Progenitor cell of endocrine pancreas (in vitro differentiated cells): ENCODE measurements around the gene C17orf100. TPM values are rescaled to one million over a fixed set of nuclear protein-coding genes. Genes with fewer than 3 reads are reported as not detected.
"Not testable (repeated sequence)": the region's sequence is repeated elsewhere in the genome, so short reads cannot be mapped to it uniquely, and the experiment has no call there.

Experiments used
- DNase-seq: peaks from one replicate; pipeline ENCODE4 v3.0.0; 2021; ENCODE audit warnings: low spot score; ENCODE audit not compliant: unreplicated experiment
- H3K27ac Mint-ChIP-seq: 2 replicates; pipeline ENCODE4 v1.8.0; 2021; ENCODE audit warnings: mild to moderate bottlenecking, moderate library complexity, mixed read lengths
- H3K27me3 Mint-ChIP-seq: 2 replicates; pipeline ENCODE4 v1.8.0; 2021; ENCODE audit warnings: mixed read lengths
- H3K36me3 Mint-ChIP-seq: 2 replicates; pipeline ENCODE4 v1.8.0; 2022; ENCODE audit warnings: mixed read lengths; ENCODE audit not compliant: insufficient read depth
- H3K4me1 Mint-ChIP-seq: 2 replicates; pipeline ENCODE4 v1.8.0; 2021; ENCODE audit warnings: low read depth, mixed read lengths
- H3K4me3 Mint-ChIP-seq: 2 replicates; pipeline ENCODE4 v1.8.0; 2021; ENCODE audit warnings: low read depth, mild to moderate bottlenecking, moderate library complexity, mixed read lengths
- H3K9me3 Mint-ChIP-seq: 2 replicates; pipeline ENCODE4 v1.8.0; 2021; ENCODE audit warnings: low read depth, mixed read lengths
- CTCF ChIP-seq: fragments of 200-600 bp; sonication (generic); IDR thresholded peaks from one replicate; pipeline ENCODE4 v1.5.0; 2021; ENCODE audit warnings: antibody characterized with exemption, mild to moderate bottlenecking; ENCODE audit not compliant: unreplicated experiment
- total RNA-seq: library from RNA; stranded (reverse); gene quantifications from 2 replicates; pipeline ENCODE4 v1.2.1, GENCODE V29; 2021

C17orf100 gene
- total RNA-seq, 1 donor from 2014 or later: 6.1 TPM

- Mint-ChIP-seq H3K27ac (no peak overlapping the region), H3K4me3 (no peak overlapping the region), H3K27me3 (peaks cover 71% of the 10 kb centered on the region), H3K4me1 (no peaks in the 10 kb centered on the region), H3K9me3 (no peaks in the 10 kb centered on the region), H3K36me3 (no peaks in the 10 kb centered on the region)
- TF ChIP-seq CTCF: no peak
- DNase-seq: no peak
Measured at GRCh38 chr17:6691546-6691945, 40.0 kb downstream of the C17orf100 start.

- not testable (repeated sequence) for H3K9me3 Mint-ChIP-seq, H3K4me3 Mint-ChIP-seq, DNase-seq, H3K4me1 Mint-ChIP-seq, H3K36me3 Mint-ChIP-seq, H3K27ac Mint-ChIP-seq
- peaks cover 71% of the 10 kb centered on the region for H3K27me3 Mint-ChIP-seq
Measured at GRCh38 chr17:6691958-6692357, 40.4 kb downstream of the C17orf100 start.

GRCh38 chr17:6695051-6695450 lies 43.5 kb downstream of the C17orf100 start:
- DNase-seq: no peak
- no peak overlapping the region for H3K27ac Mint-ChIP-seq
- H3K36me3 Mint-ChIP-seq: no peaks in the 10 kb centered on the region
- H3K9me3 Mint-ChIP-seq: no peaks in the 10 kb centered on the region
- no peak overlapping the region for H3K4me3 Mint-ChIP-seq
- no peak for TF ChIP-seq CTCF
- peaks cover 65% of the 10 kb centered on the region for H3K27me3 Mint-ChIP-seq
- peaks cover 6% of the 10 kb centered on the region for H3K4me1 Mint-ChIP-seq

- H3K27ac Mint-ChIP-seq: no peak overlapping the region
- H3K27me3 Mint-ChIP-seq: peaks cover 60% of the 10 kb centered on the region
- no peak for DNase-seq
- no peaks in the 10 kb centered on the region for H3K36me3 Mint-ChIP-seq
- no peak overlapping the region for H3K4me3 Mint-ChIP-seq
- H3K9me3 Mint-ChIP-seq: no peaks in the 10 kb centered on the region
- no peak for TF ChIP-seq CTCF
- H3K4me1 Mint-ChIP-seq: peaks cover 11% of the 10 kb centered on the region
Measured at GRCh38 chr17:6695565-6695964, 44.0 kb downstream of the C17orf100 start.

- H3K36me3 Mint-ChIP-seq: no peaks in the 10 kb centered on the region
- TF ChIP-seq CTCF: no peak
Measured at GRCh38 chr17:6696906-6697305, 45.3 kb downstream of the C17orf100 start.

GRCh38 chr17:6698004-6698403 lies 46.4 kb downstream of the C17orf100 start:
- peaks cover 40% of the 10 kb centered on the region for H3K27me3 Mint-ChIP-seq
- no peak overlapping the region for H3K4me3 Mint-ChIP-seq
- TF ChIP-seq CTCF: no peak
- no peak for DNase-seq
- H3K27ac Mint-ChIP-seq: no peak overlapping the region
- H3K4me1 Mint-ChIP-seq: peaks cover 21% of the 10 kb centered on the region
- H3K9me3 Mint-ChIP-seq: no peaks in the 10 kb centered on the region
- H3K36me3 Mint-ChIP-seq: no peaks in the 10 kb centered on the region

More at GRCh38 chr17:6696906-6697305, 45.3 kb downstream of the C17orf100 start:
- Mint-ChIP-seq H3K27ac (no peak overlapping the region), H3K27me3 (peaks cover 47% of the 10 kb centered on the region), H3K4me1 (peaks cover 19% of the 10 kb centered on the region), H3K9me3 (no peaks in the 10 kb centered on the region), H3K4me3 (no peak overlapping the region)
- no peak for DNase-seq
